Right ventricle myocardium inferior (tissue), 1 donor: ENCODE data around the gene ARHGAP40. TPM values are rescaled to one million over a fixed set of nuclear protein-coding genes. Genes with fewer than 3 reads are reported as not detected.

ENCODE experiments used
- ATAC-seq: fragments of 200-7000 bp; cut with Tn5 transposase; one replicate; pipeline ENCODE4 v1.9.1; 2020; ENCODE audit warnings: mild to moderate bottlenecking, moderate library complexity
- DNase-seq: peaks from one replicate; pipeline ENCODE4 v3.0.0; 2021; ENCODE audit errors: missing footprints
- intact Hi-C: fragments of 100-400 bp; cut with DNase I; formaldehyde crosslinking; loops from one replicate; pipeline ENCODE4 v1.11.0; 2022
- total RNA-seq: library from RNA; stranded (reverse); fragmentation: NEBNext Ultra II Directional; extraction: Animal tissue kit (Norgen Biotek cat#: 25700); gene quantifications from one replicate; pipeline ENCODE4 v1.2.1, GENCODE V29; 2021
- donor health status: DM: no; HTN: yes; CAD: no; lungs with severe emphysema.

ARHGAP40 gene
- total RNA-seq, 1 donor from 2014 or later, result not detected

DNA sequence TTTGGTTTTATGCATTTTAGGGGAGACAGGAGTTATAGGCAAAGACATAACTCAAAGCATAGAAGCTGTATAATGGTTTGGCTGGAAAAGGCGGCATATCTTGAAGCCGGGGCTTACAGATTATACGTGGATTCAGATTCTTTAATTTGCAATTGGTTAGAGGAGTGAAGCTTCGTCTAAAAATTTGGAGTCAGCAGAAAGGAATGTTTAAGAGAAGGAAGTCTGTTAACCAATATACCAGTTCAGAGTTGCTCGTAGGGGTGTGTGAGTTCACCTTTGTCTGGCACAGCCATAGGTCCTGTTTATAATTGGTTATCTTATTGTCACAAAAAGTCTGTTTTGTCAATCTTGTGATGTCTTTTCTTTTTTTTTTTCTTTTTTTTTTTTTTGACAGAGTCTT lies 8.9 kb downstream of the ARHGAP40 start:
- intact Hi-C loops, result no loop called here
- ATAC-seq (no peak), DNase-seq (no peak)

DNA sequence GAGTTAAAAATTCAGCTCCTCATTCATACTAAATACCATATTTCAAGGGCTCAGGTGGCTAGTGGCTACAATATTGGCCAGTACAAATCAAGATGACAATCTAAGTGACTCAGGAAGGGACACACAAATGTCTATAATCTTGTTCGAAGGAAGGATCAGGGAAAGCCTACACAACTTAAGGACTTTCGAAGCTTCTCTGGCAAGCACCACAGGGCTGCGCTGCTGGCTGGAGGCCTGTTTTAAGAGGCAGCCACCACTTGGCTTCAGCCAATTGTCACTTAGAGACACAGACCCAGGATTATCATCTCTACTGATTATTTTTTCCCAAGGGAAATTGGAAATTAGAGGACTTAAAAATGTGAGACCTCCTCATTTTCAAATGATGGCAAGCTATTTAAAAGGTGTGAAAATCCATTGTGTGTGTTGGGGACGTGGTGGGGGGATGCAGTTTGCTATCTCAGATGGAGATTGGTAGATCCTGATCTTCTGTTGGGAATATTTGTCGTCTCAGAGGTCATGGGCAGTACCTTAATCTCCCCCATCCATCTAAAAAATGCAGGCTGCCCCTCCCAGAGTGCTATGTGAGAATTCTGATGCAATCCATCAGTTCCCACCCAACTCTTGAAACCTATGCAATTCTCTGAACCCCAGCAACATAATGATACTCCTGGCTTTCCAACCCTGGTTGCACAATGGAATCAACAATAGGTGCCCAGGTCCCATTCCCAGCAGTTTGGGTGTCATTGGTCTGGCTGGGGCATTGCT lies 11.3 kb downstream of the ARHGAP40 start:
- no peak for ATAC-seq
- no peak for DNase-seq
- intact Hi-C loops, result no loop called here

DNA sequence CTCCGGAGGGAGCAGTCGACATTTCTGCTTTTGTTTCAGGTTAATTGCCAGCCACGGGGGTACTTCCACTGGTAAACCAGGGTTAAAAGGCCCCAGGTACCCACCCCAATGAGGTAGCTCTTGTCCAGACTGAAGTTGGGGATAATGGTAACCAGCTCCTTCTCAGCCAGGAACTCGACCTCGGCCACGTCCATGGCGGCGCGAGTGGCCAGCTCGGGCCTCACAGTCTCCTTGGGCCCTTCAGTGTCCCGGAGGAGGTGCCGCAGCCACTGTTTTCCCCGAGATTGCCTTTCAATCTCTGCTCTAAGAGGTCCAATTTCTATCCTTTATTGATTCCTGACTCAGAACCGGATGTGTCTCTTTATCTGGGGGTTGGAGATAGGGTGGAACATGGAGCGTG lies 13.7 kb downstream of the ARHGAP40 start:
- ATAC-seq, result no peak

DNA sequence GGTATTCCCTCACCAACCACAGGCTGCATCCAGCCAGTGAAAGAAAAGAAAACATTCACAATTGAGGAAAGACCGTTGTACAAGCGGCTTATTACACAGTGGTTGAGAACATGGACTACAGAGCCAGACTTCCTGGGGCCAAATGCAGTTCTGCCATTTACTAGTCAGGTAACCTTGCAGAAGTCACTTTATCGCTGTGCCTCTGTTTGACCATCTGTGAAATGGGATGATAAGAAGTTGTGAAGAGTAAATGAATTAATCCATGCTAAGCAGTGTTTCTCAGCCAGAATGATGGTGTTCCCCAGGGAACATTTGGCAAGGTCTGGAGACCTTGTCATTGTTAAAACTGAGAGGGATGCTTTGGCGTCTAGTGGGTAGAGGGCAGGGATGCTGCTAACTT lies 14.8 kb downstream of the ARHGAP40 start:
- intact Hi-C loops, result no loop called here
- DNase-seq (no peak), ATAC-seq (no peak)

More for the DNA sequence above, 13.7 kb downstream of the ARHGAP40 start:
- intact Hi-C loops, result no loop called here
- no peak for DNase-seq

DNA sequence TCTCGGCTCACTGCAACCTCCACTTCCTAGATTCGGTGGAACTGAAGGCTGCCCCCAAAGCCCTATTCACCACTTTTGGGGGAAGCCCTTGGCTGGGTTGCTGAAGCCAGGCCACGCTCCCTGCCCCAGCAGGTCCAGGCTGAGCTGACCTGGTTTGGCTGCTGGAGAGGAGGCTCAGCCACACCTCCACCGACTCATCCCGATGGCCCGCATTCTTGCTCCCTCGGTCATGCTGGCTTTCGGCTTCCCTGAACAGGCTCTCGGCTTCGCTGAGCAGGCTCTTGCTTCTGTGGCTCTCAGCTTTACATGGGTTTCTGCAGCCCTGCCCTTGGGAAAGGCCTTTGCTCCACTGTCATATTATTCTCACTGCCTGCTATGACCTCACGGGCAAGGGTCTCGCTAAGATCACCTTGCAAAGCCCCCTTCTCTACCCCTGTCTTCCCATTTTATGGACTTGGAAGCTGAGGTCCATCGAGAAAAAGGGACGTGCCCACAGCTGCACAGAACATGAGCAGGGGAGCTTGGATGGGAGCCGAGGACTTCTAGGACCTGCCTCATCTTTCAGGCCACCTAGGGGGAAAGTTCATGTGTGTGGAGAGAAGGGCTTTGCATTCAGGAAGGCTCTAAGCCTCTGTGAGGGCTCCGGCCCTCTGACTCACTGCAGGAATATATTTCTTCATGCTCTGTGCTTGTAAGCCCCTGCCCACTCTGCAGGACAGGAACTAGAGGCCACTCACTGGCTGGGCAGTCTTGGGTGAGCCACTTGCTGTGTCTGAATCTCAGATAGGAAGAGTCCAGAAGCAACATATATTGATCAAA lies 15.6 kb downstream of the ARHGAP40 start:
- DNase-seq (no peak), ATAC-seq (no peak)
- intact Hi-C loops, result no loop called here

DNA sequence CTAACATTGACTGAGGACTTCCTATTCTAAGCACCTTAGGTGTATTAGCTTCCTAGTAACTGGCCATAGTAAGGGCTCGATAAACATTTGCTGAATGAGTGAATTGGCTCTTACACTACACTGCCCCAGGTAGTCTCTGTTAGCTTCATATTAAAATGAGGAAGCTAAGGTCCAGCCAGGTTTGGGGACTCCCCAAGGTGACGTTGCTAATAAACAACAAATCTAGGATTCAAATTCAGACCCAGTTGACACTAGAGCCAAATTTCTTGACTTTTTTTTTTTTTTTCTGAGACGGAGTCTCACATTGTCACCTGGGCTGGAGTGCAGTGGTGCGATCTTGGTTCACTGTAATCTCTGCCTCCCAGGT lies 16.2 kb downstream of the ARHGAP40 start:
- intact Hi-C loops, result no loop called here
- no peak for ATAC-seq
- DNase-seq, result no peak

DNA sequence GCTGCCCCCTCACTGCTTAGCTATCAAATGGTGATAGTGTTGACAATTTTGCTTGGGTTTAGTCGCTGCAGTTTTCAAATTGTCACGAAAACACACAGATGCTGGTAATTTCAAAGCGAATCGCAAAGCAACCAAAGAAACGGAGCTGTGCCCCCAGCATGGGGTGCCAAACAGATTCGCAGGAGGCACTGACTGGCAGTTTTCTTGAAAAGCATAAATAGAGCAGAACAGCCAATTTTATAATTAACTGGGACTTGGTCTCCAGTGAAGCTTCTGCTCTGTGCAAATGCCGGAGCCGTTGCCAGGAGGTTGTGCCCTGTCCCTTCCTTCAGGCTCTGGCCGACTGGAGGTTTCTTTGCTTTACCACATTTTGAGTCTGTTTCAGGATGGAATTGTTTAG lies 18.8 kb downstream of the ARHGAP40 start:
- intact Hi-C loops, result no loop called here
- DNase-seq (no peak), ATAC-seq (no peak)

DNA sequence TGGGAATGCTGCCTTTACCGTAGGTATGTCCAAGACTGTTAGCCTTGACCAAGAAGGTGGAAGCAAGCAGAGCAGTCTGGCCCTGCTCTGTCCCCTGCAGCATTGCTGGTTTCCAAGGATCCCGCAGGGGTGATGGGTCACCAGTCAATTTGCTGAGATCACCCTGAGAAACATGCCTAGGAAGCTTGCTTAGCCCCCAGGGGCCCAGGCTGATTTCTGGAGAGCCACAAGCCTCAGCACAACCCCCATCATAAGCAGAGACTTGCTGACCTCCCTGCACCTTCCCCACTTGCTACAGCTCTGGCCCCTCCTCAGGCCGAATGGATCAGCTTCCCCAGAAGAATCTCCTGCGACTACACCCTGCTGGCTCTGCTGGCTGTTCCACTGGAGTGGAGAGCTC lies 21.5 kb downstream of the ARHGAP40 start:
- DNase-seq (no peak), ATAC-seq (no peak)
- intact Hi-C loops, result no loop called here

DNA sequence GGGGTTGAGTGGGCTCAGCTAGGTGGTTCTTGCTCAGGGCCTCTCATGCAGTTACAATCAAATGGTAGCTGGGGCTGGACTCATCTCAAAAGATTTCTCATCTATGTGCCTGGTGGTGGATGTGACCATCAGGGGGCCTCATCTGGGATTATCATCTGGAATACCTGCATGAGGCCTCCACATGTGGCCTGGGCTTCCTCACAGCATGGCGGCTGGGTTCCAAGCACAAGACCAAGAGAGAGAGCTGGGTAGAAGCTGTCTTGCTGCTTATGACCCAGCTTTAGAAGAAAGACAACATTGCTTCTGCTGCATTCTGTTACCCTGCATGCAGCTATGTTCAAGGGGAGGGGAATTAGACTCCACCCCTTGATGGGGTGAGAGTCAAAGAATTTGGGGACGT lies 22.5 kb downstream of the ARHGAP40 start:
- no peak for ATAC-seq

DNA sequence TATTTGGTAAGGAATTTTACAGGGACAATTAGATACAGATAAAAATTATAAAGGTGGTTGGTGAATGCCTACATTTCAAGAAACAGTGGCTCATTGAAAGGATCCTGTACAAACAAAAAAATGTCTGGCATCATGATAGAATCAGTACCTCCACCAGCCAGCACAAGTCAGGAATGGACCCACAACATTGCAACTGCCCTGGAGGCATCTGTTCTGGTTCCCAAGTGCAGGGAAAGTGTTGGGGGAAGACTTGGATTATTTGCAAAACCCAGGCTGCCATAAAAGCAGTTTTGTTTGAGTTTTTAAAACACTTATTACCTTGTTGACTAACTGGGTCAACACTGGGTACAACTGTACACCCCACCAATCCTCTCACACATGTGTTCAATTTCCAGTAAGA lies 24.3 kb downstream of the ARHGAP40 start:
- ATAC-seq, result no peak
- no peak for DNase-seq

More for the DNA sequence above, 22.5 kb downstream of the ARHGAP40 start:
- no peak for DNase-seq
- intact Hi-C loops, result no loop called here

DNA sequence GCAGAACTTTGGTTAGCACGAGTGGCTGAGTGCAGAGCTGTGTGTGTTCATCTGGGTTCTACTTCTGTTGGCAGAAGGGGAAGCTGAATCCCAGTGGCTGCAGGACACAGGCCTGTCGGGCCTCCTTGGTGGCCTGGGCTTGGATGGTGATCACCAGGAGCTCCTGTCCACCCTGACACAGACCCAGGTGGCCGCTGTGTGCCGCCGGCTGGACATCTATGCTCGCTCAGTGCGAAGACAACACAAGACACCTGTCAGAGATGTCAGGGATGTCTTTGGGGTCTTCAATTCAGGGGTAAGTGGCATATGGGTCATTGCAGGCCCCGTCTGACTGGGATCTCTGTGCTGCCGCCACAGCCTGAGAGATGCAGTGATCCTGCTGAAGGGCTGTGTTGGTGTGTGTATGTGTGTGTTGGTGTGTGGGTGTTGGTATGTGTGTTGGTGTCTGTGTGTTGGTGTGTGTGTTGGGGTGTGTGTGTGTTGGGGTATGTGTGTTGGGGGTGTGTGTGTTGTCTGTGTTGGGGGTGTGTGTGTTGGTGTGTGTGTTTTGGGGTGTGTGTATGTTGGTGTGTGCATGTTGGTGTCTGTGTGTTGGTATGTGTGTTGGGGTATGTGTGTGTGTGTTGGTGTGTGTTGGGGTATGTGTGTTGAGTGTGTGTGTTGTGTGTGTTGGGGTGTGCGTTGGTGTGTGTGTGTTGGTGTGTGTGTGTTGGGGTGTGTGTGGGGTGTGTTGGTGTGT lies 25.5 kb downstream of the ARHGAP40 start:
- ATAC-seq, result no peak
- intact Hi-C loops, result no loop called here
- no peak for DNase-seq

More for the DNA sequence above, 24.3 kb downstream of the ARHGAP40 start:
- intact Hi-C loops, result no loop called here

DNA sequence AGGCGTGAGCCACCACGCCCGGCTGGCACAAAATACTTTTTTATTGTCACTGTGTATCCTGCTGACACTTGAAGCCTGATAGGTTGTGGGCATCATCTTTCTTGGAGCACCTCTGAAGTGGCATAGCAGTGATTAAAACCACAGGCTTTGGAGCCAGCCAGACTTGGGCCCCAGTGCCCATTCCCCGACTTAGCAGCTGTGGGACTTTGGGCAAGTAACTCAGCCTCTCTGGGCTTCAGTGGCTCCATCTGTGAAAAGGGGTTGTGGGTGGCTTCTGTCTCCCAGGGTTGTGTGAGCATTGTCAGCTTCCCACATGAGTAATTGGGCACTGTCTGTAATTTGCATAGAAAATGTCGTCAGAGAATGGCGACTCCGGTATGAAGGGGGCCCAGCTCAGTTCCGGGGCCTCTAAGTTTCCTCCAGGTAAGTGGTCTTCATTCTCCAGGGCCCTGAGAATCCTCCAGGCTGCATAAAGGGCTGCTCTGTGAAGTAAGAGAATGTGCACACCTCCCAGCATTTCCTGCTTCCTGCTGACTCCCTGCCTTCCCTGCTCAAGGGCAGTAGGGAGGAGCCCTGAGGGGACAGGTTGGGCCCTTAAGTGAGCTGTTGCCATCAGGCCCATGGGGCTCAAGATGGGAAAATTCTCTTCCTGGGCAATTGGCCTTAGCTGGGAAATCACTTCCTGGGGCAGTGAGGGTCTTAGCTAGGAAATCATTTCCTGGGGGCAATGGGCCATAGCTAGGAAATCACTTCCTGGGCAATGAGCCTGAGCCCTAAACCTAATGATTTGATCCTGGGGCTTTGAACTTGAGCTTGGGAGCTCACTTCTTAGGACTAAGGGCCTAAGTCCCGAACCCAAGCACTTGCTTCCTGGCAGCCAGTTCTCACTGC lies 27.2 kb downstream of the ARHGAP40 start:
- intact Hi-C loops, result no loop called here
- DNase-seq, result no peak
- ATAC-seq, result no peak

DNA sequence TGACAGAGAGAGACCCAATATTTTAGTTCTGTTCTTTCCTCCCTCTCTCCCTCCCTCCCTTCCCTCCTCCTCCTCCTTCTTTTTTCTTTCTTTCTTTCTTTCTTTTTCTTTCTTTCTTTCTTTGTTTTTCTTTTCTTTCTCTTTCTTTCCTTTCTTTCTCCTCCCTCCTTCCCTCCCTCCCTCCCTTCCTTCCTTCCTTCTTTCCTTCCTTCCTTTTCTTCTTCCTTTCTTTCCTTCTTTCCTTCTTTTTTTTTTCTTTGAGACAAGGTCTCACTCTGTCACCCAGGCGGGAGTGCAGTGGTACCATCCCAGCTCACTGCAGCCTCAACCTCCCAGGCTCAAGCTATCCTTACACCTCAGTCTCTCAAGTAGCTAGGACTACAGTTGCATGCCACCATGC lies 28.4 kb downstream of the ARHGAP40 start:
- intact Hi-C loops, result no loop called here
- DNase-seq, result no peak
- ATAC-seq, result no peak

DNA sequence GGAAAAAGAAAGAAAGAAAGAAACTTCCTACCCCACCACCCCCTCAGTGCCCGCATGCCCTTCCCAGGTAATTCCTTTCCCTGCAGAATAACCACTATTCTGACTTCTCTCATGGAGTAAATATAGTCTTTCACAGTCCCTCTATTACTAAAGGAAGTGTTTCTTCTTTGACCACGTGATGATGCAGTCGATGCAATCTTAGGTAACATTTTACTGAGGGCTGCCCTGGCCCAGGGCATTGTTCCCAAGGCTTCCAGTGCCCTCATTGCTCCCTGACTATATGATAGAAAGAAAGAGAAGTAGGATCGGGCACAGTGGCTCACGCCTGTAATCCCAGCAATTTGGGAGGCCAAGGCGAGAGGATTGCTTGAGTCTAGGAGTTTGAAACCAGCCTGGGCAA lies 29.1 kb downstream of the ARHGAP40 start:
- DNase-seq, result no peak
- ATAC-seq, result no peak
- intact Hi-C loops, result no loop called here

DNA sequence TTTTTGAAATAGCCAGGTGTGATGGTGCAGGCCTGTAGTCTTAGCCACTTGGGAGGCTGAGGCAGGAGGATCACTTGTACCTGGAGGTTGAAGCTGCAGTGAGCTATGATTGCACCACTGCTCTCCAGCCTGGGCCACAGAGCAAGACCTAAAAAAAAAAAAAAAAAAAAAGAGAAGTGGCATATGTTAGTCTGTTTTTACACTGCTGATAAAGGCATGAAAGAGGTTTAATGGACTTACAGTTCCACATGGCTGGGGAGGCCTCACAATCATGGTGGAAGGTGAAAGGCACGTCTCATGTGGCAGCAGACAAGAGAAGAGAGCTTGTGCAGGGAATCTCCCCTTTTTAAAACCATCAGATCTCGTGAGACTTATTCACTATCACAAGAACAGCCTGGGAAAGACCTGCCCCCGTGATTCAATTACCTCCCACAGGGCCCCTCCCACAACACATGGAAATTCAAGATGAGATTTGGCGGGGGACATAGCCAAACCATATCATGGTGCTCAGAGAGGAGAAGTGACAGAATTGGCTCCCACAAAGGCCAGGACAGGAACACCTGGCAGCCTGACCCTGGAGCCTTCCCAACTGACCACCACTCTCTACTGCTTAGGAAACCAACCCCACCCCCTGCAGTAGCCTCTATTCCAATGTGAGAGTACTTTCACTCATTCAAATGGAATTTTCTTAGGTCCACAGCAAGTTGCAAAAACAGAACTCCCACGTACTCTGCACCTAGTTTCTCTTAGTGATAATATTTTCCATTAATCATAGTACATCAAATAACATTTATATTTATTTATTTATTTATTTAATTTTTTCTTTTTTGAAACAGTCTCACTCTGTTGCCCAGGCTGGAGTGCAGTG lies 29.8 kb downstream of the ARHGAP40 start:
- no peak for DNase-seq
- intact Hi-C loops, result no loop called here
- ATAC-seq, result no peak

DNA sequence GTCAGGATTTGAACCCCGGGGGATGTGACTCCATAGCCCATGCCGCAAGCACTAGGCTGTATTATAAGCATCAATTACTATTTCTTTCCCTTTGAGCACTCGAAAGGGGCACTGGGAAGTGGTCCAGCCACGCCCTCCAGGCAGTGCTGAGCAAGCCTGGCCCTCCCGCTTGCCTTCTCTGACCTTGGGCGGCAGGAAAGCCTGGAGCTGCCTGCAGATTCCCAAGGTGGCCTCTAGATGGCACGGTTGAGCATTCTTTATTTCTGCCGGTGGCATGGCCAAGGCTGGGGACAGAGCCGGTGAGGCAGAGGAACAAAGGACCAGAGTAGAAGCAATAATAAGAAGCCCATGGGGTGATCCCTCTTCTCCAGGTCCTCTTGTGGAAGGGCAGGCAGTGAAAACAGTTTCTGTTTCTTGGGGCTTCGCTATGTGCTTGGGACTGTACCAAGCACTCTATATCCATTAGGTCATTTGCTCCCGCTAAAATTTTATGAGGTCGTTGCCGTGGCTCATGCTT lies 32.0 kb downstream of the ARHGAP40 start:
- intact Hi-C loops, result no loop called here
- peak; percentile 13 for ATAC-seq
- no peak for DNase-seq

DNA sequence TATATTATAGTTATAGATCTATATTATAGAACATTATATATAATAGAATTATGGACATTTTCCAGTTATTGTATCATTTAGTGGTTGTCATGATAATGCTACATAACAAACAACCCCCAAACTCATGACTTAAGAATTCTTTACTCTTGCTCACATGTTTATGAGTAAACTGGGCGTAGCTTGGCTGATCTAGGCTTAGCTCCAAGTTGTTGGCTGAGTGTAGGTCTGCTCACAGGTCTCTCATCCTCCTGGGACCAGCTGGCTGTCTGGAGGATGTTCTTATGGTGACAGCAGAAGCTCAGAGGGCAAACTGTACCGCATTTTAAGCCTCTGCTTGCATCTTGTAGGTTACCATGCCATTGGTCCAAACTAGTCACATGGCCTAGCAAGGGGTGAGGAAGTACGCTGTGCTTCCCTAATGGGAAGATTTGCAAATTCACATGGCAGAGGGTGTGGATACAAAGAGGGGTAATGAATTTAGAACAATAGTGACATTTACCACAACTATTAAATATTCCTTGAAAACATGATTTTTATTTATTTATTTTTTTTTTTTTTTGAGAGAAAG lies 34.2 kb downstream of the ARHGAP40 start:
- DNase-seq (no peak), ATAC-seq (no peak)
- intact Hi-C loops, result no loop called here
